HL-60 (cell line): ENCODE results near the gene SYNPO.

Experiments
- DNase-seq, 2 experiments: peaks; one replicate each; pipeline ENCODE4 v3.0.0-alpha.2; 2010 to 2020; ENCODE audit warnings: low read depth in 1 of 2, low spot score in 1 of 2
- H3K27ac ChIP-seq: fragments of 250-450 bp; sonication (Bioruptor Pico); replicated peaks from 2 replicates; pipeline ENCODE4 v1.5.1; 2020; ENCODE audit warnings: mild to moderate bottlenecking, moderate library complexity
- H3K27me3 ChIP-seq: fragments of 250-450 bp; sonication (Bioruptor Pico); 2 replicates; pipeline ENCODE4 v1.5.1; 2021; ENCODE audit warnings: mild to moderate bottlenecking, moderate library complexity; ENCODE audit not compliant: insufficient read depth, poor library complexity, severe bottlenecking
- H3K4me3 ChIP-seq: replicated peaks from 2 replicates; pipeline ENCODE4 v1.5.1; 2011; ENCODE audit warnings: mild to moderate bottlenecking, control low read depth, low read length; ENCODE audit not compliant: insufficient read depth
- GABPA ChIP-seq: IDR thresholded peaks from 2 replicates; pipeline ENCODE4 v1.6.1; 2012; ENCODE audit warnings: low read depth
- POLR2AphosphoS5 ChIP-seq: IDR thresholded peaks from 2 replicates; pipeline ENCODE4 v1.6.1; 2012; ENCODE audit warnings: low read depth
- SPI1 ChIP-seq: IDR thresholded peaks from 2 replicates; pipeline ENCODE4 v1.6.1; 2012; ENCODE audit warnings: low read depth, mild to moderate bottlenecking, borderline replicate concordance
- TF ChIP-seq, protein P1 (sequence below): IDR thresholded peaks from 2 replicates; pipeline ENCODE4 v1.6.1; 2012; ENCODE audit warnings: low read depth; ENCODE audit not compliant: insufficient replicate concordance
- TF ChIP-seq, protein P2 (sequence below): IDR thresholded peaks from one replicate; pipeline ENCODE4 v1.5.1; 2011; ENCODE audit warnings: low read length, control low read depth, inconsistent platforms; ENCODE audit not compliant: insufficient read depth

The SYNPO gene

DNA sequence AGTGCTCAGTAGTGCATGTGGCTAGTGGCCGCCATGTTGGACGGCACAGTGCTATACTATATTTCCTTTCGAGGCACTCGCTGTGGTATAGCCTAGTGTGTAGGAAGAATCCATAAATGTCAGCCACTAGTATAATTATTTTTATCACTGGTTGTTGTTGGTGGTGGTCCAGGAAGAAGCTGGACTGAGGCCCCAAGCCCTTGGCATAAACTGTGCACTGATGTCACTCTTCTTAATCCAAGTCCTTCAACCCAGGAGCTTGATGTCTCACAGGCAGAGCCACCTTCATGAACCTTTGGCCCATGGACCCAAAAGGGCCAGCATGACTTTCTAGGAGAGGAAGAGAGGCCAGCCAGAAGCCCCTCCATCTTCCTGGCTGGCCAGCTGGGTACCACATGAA, 32.5 kb upstream of the SYNPO start:
- no peak for TF ChIP-seq SPI1
- no peak for TF ChIP-seq GABPA
- no peak for TF ChIP-seq POLR2AphosphoS5
- TF ChIP-seq, protein P1, sequence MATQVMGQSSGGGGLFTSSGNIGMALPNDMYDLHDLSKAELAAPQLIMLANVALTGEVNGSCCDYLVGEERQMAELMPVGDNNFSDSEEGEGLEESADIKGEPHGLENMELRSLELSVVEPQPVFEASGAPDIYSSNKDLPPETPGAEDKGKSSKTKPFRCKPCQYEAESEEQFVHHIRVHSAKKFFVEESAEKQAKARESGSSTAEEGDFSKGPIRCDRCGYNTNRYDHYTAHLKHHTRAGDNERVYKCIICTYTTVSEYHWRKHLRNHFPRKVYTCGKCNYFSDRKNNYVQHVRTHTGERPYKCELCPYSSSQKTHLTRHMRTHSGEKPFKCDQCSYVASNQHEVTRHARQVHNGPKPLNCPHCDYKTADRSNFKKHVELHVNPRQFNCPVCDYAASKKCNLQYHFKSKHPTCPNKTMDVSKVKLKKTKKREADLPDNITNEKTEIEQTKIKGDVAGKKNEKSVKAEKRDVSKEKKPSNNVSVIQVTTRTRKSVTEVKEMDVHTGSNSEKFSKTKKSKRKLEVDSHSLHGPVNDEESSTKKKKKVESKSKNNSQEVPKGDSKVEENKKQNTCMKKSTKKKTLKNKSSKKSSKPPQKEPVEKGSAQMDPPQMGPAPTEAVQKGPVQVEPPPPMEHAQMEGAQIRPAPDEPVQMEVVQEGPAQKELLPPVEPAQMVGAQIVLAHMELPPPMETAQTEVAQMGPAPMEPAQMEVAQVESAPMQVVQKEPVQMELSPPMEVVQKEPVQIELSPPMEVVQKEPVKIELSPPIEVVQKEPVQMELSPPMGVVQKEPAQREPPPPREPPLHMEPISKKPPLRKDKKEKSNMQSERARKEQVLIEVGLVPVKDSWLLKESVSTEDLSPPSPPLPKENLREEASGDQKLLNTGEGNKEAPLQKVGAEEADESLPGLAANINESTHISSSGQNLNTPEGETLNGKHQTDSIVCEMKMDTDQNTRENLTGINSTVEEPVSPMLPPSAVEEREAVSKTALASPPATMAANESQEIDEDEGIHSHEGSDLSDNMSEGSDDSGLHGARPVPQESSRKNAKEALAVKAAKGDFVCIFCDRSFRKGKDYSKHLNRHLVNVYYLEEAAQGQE, result no peak
- TF ChIP-seq, protein P2, sequence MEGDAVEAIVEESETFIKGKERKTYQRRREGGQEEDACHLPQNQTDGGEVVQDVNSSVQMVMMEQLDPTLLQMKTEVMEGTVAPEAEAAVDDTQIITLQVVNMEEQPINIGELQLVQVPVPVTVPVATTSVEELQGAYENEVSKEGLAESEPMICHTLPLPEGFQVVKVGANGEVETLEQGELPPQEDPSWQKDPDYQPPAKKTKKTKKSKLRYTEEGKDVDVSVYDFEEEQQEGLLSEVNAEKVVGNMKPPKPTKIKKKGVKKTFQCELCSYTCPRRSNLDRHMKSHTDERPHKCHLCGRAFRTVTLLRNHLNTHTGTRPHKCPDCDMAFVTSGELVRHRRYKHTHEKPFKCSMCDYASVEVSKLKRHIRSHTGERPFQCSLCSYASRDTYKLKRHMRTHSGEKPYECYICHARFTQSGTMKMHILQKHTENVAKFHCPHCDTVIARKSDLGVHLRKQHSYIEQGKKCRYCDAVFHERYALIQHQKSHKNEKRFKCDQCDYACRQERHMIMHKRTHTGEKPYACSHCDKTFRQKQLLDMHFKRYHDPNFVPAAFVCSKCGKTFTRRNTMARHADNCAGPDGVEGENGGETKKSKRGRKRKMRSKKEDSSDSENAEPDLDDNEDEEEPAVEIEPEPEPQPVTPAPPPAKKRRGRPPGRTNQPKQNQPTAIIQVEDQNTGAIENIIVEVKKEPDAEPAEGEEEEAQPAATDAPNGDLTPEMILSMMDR, result no peak
- DNase-seq, result no peak
- Histone ChIP-seq H3K27ac (no peak overlapping the region), H3K4me3 (no peak overlapping the region), H3K27me3 (no peaks in the 10 kb centered on the region)

DNA sequence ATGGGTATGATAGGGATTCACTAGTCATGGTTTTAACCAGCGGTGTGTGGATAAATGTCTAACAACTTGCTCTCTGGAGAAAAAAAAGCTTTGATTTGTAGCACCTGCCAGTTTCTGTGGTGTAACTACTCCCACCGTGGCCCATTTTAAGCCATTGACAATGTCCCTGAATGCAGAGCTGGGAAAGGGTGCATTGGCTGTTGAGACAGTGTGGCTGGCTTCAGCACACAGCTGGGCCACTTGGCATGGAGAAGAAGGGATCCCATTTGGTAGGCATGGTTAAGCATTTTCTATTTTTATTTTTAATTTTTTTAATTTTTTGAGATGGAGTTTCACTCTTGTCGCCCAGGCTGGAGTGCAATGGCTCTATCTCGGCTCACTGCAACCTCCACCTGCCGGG, 31.5 kb upstream of the SYNPO start:
- no peak overlapping the region for H3K4me3 ChIP-seq
- no peak overlapping the region for H3K27ac ChIP-seq
- DNase-seq, result no peak
- no peaks in the 10 kb centered on the region for H3K27me3 ChIP-seq
- no peak for TF ChIP-seq SPI1
- no peak for TF ChIP-seq GABPA
- TF ChIP-seq, protein P2, result no peak

DNA sequence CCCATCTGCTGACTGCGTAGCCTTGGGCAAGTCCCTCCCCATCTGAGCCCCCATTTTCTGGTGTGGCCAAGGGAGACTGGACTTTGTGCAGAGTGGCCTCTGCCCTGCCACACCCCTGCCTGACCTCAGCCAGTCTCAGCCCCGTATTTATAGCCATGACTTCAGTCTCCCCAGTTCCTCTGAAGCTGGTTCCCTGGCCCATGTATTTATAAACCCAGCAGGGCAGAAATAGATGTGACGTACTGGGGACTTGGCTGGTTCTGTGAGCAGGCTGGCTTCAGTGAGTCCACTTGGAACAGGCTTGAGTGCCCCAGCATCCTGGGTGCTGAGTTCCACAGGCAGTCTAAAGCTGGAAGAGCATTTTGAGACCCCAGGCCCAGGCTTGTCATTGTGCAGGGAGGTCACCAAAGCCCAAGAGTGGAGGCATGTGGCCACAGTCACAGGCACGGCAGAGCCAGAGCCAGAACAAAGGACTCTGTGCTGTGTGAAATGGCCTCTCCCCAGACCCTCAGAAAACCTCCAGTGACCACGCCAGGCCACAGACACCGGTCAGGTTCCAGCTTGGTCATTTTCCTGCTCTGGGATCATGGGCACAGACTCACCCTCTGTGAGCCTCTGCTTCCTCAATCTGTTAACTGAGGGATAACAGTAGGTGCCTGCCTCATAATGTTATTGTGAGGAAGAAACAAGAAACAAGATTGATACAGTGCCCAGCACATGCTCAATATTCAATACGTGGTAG, 30.4 kb upstream of the SYNPO start:
- TF ChIP-seq POLR2AphosphoS5 (no peak), GABPA (no peak), SPI1 (no peak)
- TF ChIP-seq, protein P2, result no peak
- TF ChIP-seq, protein P1, result no peak
- no peak for DNase-seq
- Histone ChIP-seq H3K4me3 (no peak overlapping the region), H3K27me3 (no peaks in the 10 kb centered on the region), H3K27ac (no peak overlapping the region)

DNA sequence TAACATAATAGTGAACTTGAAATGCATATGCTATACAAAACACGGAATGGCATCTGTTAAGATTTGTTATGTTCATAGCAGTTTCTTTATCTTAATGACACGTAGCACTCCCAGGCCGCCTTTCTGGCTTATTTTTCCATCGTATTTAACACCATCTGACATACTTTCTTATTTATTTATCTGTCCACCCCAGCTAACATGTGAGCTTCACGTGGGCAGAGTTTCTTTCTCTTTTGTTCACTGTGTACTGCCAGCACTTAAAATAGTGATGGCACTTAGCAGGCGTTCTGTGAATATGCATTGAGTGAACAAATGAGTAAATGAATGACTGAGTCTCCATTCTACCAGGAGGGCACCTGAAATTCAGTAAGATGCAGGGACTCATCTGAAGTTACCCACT, 29.4 kb upstream of the SYNPO start:
- no peak overlapping the region for H3K27ac ChIP-seq
- H3K27me3 ChIP-seq, result no peaks in the 10 kb centered on the region
- DNase-seq, result no peak
- H3K4me3 ChIP-seq, result no peak overlapping the region
- TF ChIP-seq, protein P2, result no peak
- no peak for TF ChIP-seq SPI1
